ENCODE results near the gene KRTAP16-1.

Gene KRTAP16-1

GRCh38 chr17:41322903-41323895, 14.1 kb upstream of the KRTAP16-1 start:
- Mint-ChIP-seq H3K27me3 (no peaks in the 10 kb centered on the region), H3K4me1 (ENCODE audit: low read depth) (peaks cover 18% of the 10 kb centered on the region), H3K9me3 (peaks cover 13% of the 10 kb centered on the region), H3K4me3 (no peak overlapping the region), H3K27ac (no peak overlapping the region), H3K36me3 (ENCODE audit: low read depth) (peaks cover 5% of the 10 kb centered on the region)

GRCh38 chr17:41322094-41322902, 13.2 kb upstream of the KRTAP16-1 start:
- Mint-ChIP-seq H3K36me3 (ENCODE audit: low read depth) (peaks cover 5% of the 10 kb centered on the region), H3K4me3 (no peak overlapping the region), H3K27ac (no peak overlapping the region), H3K27me3 (no peaks in the 10 kb centered on the region), H3K4me1 (ENCODE audit: low read depth) (peaks cover 16% of the 10 kb centered on the region), H3K9me3 (peaks cover 13% of the 10 kb centered on the region)

GRCh38 chr17:41318231-41318630, 9.1 kb upstream of the KRTAP16-1 start:
- Mint-ChIP-seq H3K4me3 (no peak overlapping the region), H3K27ac (no peak overlapping the region), H3K4me1 (ENCODE audit: low read depth) (no peaks in the 10 kb centered on the region), H3K27me3 (no peaks in the 10 kb centered on the region), H3K36me3 (ENCODE audit: low read depth) (peaks cover 5% of the 10 kb centered on the region), H3K9me3 (peaks cover 13% of the 10 kb centered on the region)

DNA sequence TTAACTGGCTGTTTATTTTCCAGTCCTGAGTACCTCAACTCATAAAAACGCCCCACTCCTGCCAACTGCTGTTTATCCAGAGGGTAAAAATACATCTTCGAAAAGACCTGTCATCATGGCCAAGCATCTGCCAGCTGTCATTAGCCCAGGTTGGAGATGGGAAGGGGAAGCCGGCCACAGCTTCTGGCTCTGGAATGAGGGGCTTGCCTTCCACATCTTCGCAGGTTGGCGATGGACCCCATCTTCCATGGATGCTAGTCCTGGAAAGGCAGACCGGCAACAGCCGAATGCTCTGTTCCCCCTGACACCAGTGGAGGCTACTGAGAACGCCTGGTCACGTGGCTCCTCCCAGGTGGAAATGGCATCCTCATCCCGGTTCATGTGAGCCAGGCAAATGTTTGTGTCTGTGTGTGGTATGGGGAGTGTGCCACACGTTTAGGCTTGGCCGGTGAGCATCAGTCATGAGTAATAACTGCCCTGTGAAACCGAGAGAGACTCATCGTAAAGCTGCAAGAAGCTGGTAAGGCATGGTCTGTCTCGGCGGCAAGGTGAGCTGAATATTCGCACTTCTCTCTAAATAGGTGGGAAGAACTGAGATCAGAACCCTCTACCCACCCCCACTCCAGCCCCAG, 6.8 kb upstream of the KRTAP16-1 start:
- H3K4me1 Mint-ChIP-seq (ENCODE audit: low read depth) = peaks cover 3% of the 10 kb centered on the region
- peaks cover 13% of the 10 kb centered on the region for H3K9me3 Mint-ChIP-seq

GRCh38 chr17:41315204-41315794, 6.2 kb upstream of the KRTAP16-1 start, which contains the start of gene KRTAP17-1:
Gene KRTAP17-1, minus strand, starts transcription at chr17:41315710. Its CDS starts 60 bp downstream, at chr17:41315650.
- H3K36me3 Mint-ChIP-seq (ENCODE audit: low read depth) = peaks cover 5% of the 10 kb centered on the region
- H3K4me3 Mint-ChIP-seq = no peak within 1 kb of the TSS
- peaks cover 8% of the 10 kb centered on the region for H3K4me1 Mint-ChIP-seq (ENCODE audit: low read depth)

More for the DNA sequence above, 6.8 kb upstream of the KRTAP16-1 start:
- Mint-ChIP-seq H3K4me3 (no peak overlapping the region), H3K27me3 (no peaks in the 10 kb centered on the region), H3K36me3 (ENCODE audit: low read depth) (peaks cover 5% of the 10 kb centered on the region), H3K27ac (no peak overlapping the region)

DNA sequence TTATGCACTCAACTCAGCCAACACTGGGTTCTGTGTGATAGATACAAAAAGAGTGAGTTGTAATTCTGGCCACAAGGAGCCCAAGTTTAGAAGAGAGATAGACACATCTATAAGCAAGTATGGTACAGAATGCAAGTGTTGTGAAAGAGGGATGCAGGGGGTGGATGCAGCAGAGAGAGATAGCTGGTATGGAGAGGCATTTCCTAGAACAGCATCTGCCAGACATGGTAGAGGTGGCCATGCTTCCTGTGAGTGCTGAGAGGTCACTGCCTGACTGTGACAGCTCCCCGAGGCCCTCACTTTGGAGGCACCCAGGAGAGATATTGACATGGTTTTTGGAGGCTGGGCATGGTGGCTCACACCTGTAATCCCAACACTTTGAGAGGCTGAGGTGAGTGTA, 2.0 kb upstream of the KRTAP16-1 start:
- H3K27me3 Mint-ChIP-seq = no peaks in the 10 kb centered on the region
- no peak overlapping the region for H3K4me3 Mint-ChIP-seq
- H3K27ac Mint-ChIP-seq = peak overlapping the region; percentile 10
- H3K4me1 Mint-ChIP-seq (ENCODE audit: low read depth) = peaks cover 47% of the 10 kb centered on the region
- H3K36me3 Mint-ChIP-seq (ENCODE audit: low read depth) = no peaks in the 10 kb centered on the region
- H3K9me3 Mint-ChIP-seq = no peaks in the 10 kb centered on the region

More at GRCh38 chr17:41315204-41315794, 6.2 kb upstream of the KRTAP16-1 start, which contains the start of gene KRTAP17-1:
- Mint-ChIP-seq H3K27ac (no peak within 1 kb of the TSS), H3K27me3 (no peaks in the 10 kb centered on the region), H3K9me3 (peaks cover 13% of the 10 kb centered on the region)

- Mint-ChIP-seq H3K27ac (peak overlapping the region; percentile 82), H3K9me3 (no peaks in the 10 kb centered on the region), H3K4me1 (ENCODE audit: low read depth) (peaks cover 47% of the 10 kb centered on the region), H3K4me3 (peak overlapping the region; percentile 55), H3K36me3 (ENCODE audit: low read depth) (no peaks in the 10 kb centered on the region), H3K27me3 (no peaks in the 10 kb centered on the region)
These were observed 725 bp downstream of the KRTAP16-1 start for GRCh38 chr17:41308251-41308917.

- H3K4me1 Mint-ChIP-seq (ENCODE audit: low read depth) = peaks cover 47% of the 10 kb centered on the region
These were observed 1.5 kb downstream of the KRTAP16-1 start for GRCh38 chr17:41307647-41308046.

GRCh38 chr17:41304091-41304490, 5.0 kb downstream of the KRTAP16-1 start:
- no peaks in the 10 kb centered on the region for H3K27me3 Mint-ChIP-seq
- no peaks in the 10 kb centered on the region for H3K36me3 Mint-ChIP-seq (ENCODE audit: low read depth)
- H3K27ac Mint-ChIP-seq = no peak overlapping the region
- no peaks in the 10 kb centered on the region for H3K9me3 Mint-ChIP-seq
- peaks cover 39% of the 10 kb centered on the region for H3K4me1 Mint-ChIP-seq (ENCODE audit: low read depth)
- no peak overlapping the region for H3K4me3 Mint-ChIP-seq

More at GRCh38 chr17:41307647-41308046, 1.5 kb downstream of the KRTAP16-1 start:
- Mint-ChIP-seq H3K27me3 (no peaks in the 10 kb centered on the region), H3K9me3 (no peaks in the 10 kb centered on the region), H3K4me3 (peak overlapping the region; percentile 55), H3K36me3 (ENCODE audit: low read depth) (no peaks in the 10 kb centered on the region), H3K27ac (peak overlapping the region; percentile 82)

- no peak overlapping the region for H3K27ac Mint-ChIP-seq
- H3K27me3 Mint-ChIP-seq = no peaks in the 10 kb centered on the region
- peaks cover 28% of the 10 kb centered on the region for H3K4me1 Mint-ChIP-seq (ENCODE audit: low read depth)
- H3K36me3 Mint-ChIP-seq (ENCODE audit: low read depth) = no peaks in the 10 kb centered on the region
- H3K4me3 Mint-ChIP-seq = no peak overlapping the region
- no peaks in the 10 kb centered on the region for H3K9me3 Mint-ChIP-seq
These were observed 6.1 kb downstream of the KRTAP16-1 start for GRCh38 chr17:41302981-41303380.

- no peaks in the 10 kb centered on the region for H3K27me3 Mint-ChIP-seq
- H3K4me3 Mint-ChIP-seq = no peak within 1 kb of the TSS
- H3K9me3 Mint-ChIP-seq = no peaks in the 10 kb centered on the region
- H3K4me1 Mint-ChIP-seq (ENCODE audit: low read depth) = peaks cover 20% of the 10 kb centered on the region
- H3K27ac Mint-ChIP-seq = no peak within 1 kb of the TSS
- H3K36me3 Mint-ChIP-seq (ENCODE audit: low read depth) = no peaks in the 10 kb centered on the region
These were observed 6.9 kb downstream of the KRTAP16-1 start, which contains the start of gene KRTAP29-1 for GRCh38 chr17:41301916-41302901. Gene KRTAP29-1, minus strand, starts transcription at chr17:41302851. Its CDS starts 0 bp downstream, at chr17:41302851.

DNA sequence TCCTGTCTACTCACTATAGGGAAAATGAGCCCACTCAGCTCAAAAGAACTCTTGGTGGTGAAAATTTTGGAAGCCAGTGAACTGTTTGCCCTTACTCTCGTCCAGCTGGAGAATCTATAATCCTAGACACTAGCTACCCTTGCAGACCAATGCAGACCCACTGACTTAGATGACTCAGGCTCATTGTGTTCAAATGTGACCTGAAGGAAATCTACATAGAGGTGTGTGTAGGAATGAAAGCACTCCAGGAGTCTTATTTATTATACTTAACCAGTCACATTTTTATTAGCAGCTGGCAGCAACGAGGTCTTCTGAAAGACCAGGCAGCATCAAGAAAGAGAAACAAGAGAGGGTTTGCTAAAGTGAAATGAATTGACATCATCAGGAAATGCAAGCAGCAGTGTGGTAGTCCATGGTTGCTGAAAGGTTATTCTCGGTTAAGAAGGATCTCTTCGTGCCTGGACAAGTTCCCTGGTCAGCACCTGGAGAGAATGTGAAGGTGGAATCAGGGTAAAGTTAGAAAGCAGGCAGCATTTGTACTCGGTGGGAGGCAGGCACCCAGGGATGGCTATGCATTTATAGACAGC, 7.8 kb downstream of the KRTAP16-1 start:
- H3K4me1 Mint-ChIP-seq (ENCODE audit: low read depth) = peaks cover 13% of the 10 kb centered on the region
- no peak overlapping the region for H3K27ac Mint-ChIP-seq
- H3K4me3 Mint-ChIP-seq = no peak overlapping the region
- H3K36me3 Mint-ChIP-seq (ENCODE audit: low read depth) = no peaks in the 10 kb centered on the region
- H3K27me3 Mint-ChIP-seq = no peaks in the 10 kb centered on the region
- no peaks in the 10 kb centered on the region for H3K9me3 Mint-ChIP-seq

Data from stimulated activated naive CD8-positive, alpha-beta T cell treated with anti-CD3 and anti-CD28 coated beads, Interleukin-15, Interleukin-2, amounts not matched to agents 100 ng/mL and 50 ng/mL, for 24 hours (primary cell).